Fibroblast of lung (primary cell): Measurements from ENCODE around the gene SPNS3.

Experiments
- EZH2 ChIP-seq: IDR thresholded peaks from 2 replicates; pipeline ENCODE4 v1.5.1; 2012; ENCODE audit warnings: low read length, control low read depth, mild to moderate bottlenecking; ENCODE audit errors: missing control alignments
- TF ChIP-seq, protein P1 (sequence below), 2 donors: IDR thresholded peaks in 1 of 2; conservative IDR thresholded peaks in 1 of 2; 1 replicate in 1 of 2; 2 replicates in 1 of 2; pipeline ENCODE4 v1.5.1; 2011 to 2012; ENCODE audit warnings: low read length in 2 of 2, control low read depth in 1 of 2, inconsistent platforms in 1 of 2, low read depth in 1 of 2, mild to moderate bottlenecking in 1 of 2

DNA sequence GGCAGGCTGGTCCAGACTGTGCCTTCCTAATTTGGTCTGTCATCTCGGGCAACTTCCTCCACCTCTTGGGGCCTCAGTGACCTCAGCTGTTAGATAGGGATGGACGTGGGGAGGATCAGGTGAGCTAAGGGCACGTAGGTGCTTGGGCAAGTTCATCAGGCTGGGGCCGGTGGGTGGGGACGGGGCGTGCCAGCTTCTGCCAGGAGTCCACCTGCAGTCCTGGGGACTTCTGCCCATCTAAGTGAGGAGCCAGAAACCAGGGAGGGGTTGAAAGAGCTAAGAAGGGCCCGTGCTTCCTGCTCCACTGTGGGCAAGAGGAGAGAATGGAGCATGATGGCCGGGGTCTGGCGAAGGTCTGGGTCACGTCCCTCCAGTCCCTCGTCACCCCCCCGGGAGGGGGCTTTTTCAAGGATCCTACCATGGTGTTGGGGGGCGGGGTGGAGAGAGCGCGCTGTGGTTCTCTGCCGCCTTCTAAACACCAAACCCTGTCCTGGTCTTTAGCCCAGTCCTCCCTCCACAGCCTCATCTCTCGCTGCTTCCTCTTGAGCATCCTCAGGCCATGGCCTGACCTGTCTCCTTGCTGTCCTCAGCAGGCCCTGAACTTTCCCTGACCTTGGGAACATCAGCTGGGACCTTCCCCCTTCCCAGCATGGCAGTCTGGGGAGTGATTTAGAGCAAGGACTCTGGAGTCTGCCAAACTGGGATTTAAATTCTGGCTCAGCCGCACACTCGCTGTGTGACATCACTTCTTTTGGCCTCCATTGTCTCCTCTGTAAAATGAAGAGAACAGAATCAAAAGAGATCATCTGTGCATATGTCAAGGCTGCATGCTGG is 86.5 kb downstream of the SPNS3 start:
- TF ChIP-seq, protein P1, sequence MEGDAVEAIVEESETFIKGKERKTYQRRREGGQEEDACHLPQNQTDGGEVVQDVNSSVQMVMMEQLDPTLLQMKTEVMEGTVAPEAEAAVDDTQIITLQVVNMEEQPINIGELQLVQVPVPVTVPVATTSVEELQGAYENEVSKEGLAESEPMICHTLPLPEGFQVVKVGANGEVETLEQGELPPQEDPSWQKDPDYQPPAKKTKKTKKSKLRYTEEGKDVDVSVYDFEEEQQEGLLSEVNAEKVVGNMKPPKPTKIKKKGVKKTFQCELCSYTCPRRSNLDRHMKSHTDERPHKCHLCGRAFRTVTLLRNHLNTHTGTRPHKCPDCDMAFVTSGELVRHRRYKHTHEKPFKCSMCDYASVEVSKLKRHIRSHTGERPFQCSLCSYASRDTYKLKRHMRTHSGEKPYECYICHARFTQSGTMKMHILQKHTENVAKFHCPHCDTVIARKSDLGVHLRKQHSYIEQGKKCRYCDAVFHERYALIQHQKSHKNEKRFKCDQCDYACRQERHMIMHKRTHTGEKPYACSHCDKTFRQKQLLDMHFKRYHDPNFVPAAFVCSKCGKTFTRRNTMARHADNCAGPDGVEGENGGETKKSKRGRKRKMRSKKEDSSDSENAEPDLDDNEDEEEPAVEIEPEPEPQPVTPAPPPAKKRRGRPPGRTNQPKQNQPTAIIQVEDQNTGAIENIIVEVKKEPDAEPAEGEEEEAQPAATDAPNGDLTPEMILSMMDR (conservative IDR thresholded peaks at IDR 0.05 in 1 of 2, IDR thresholded peaks at IDR 0.05 in 1 of 2; ENCODE audit: low read depth in 1 of 2, low read length in 2 of 2): no peak
- TF ChIP-seq EZH2: no peak
